HG02870 (cell line): ENCODE results near the gene THRB.

Experiments
- ATAC-seq: cut with Tn5 transposase; IDR thresholded peaks from one replicate; pipeline ENCODE4 v1.9.1; 2021; ENCODE audit warnings: mild to moderate bottlenecking, moderate library complexity; ENCODE audit not compliant: unreplicated experiment

THRB gene

GRCh38 chr3:24240306-24240705 is 254.3 kb downstream of the THRB start:
- no peak for ATAC-seq

- peak; percentile 87 for ATAC-seq
Measured at GRCh38 chr3:24237971-24238706, 256.5 kb downstream of the THRB start.

- ATAC-seq: no peak
Measured at GRCh38 chr3:24235121-24235520, 259.5 kb downstream of the THRB start.

GRCh38 chr3:24232784-24233183 is 261.9 kb downstream of the THRB start:
- no peak for ATAC-seq

- no peak for ATAC-seq
Measured at GRCh38 chr3:24229468-24230221, 265.0 kb downstream of the THRB start.

- ATAC-seq: no peak
Measured at GRCh38 chr3:24227635-24228034, 267.0 kb downstream of the THRB start.

GRCh38 chr3:24226397-24226796 is 268.3 kb downstream of the THRB start:
- ATAC-seq: no peak

- no peak for ATAC-seq
Measured at GRCh38 chr3:24225385-24225950, 269.2 kb downstream of the THRB start.

- no peak for ATAC-seq
Measured at GRCh38 chr3:24224666-24225384, 269.8 kb downstream of the THRB start.

- no peak for ATAC-seq
Measured at GRCh38 chr3:24222165-24222805, 272.4 kb downstream of the THRB start.

GRCh38 chr3:24220859-24221657 is 273.6 kb downstream of the THRB start:
- no peak for ATAC-seq

GRCh38 chr3:24215502-24215901 is 279.1 kb downstream of the THRB start:
- ATAC-seq: no peak

- no peak for ATAC-seq
Measured at GRCh38 chr3:24211381-24211780, 283.3 kb downstream of the THRB start.

GRCh38 chr3:24202071-24202470 is 292.6 kb downstream of the THRB start:
- no peak for ATAC-seq

GRCh38 chr3:24201301-24201700 is 293.3 kb downstream of the THRB start:
- ATAC-seq: no peak

GRCh38 chr3:24199775-24200247 is 294.8 kb downstream of the THRB start:
- no peak for ATAC-seq

GRCh38 chr3:24199300-24199699 is 295.4 kb downstream of the THRB start:
- ATAC-seq: no peak

GRCh38 chr3:24198728-24199127 is 295.9 kb downstream of the THRB start:
- ATAC-seq: no peak

- no peak for ATAC-seq
Measured at GRCh38 chr3:24197809-24198208, 296.8 kb downstream of the THRB start.

- ATAC-seq: no peak
Measured at GRCh38 chr3:24196526-24196925, 298.1 kb downstream of the THRB start.
